MM.1S (cell line): ENCODE results near the gene RHOT2.
A peak's percentile ranks its signal among the peaks of the same experiment; 100 is the strongest.

Source experiments
- EZH2 ChIP-seq: fragments of 300-600 bp; sonication (generic); optimal IDR thresholded peaks from 2 replicates; pipeline ENCODE3; 2017; ENCODE audit warnings: low read depth, mild to moderate bottlenecking, antibody characterized with exemption, low read length, mixed read lengths
- EZH2phosphoT487 ChIP-seq: fragments of 300-600 bp; sonication (generic); IDR thresholded peaks from 2 replicates; pipeline ENCODE4 v1.6.1; 2018; ENCODE audit warnings: antibody characterized with exemption, low read length
- TF ChIP-seq, protein P1 (sequence below): fragments of 300-600 bp; sonication (generic); IDR thresholded peaks from 2 replicates; pipeline ENCODE4 v1.5.1; 2016; ENCODE audit warnings: antibody characterized with exemption, low read length, mixed read lengths

DNA sequence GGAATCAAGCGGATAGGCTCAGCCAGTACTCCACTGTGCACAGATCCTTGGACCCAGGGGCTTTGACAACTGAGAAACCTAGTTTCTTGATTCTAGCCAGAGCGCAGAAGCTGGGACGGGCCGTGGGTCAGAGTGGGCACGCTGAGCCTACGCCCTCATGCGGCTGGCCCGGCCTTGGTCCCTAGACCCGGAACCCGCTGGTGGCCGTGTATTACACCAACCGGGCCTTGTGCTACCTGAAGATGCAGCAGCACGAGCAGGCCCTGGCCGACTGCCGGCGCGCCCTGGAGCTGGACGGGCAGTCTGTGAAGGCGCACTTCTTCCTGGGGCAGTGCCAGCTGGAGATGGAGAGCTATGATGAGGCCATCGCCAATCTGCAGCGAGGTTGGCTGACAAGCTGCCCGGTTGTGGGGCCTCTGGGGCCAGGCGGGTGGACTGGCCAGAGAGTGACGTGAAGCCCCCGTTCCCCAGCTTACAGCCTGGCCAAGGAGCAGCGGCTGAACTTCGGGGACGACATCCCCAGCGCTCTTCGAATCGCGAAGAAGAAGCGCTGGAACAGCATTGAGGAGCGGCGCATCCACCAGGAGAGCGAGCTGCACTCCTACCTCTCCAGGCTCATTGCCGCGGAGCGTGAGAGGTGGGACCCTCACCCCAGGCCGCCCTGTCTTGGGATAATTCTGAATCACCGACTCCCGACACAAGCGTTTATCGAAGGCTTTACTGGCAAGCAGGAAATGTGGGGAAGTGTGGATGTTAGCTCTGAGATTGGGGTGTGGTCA is 13.2 kb downstream of the RHOT2 start:
- TF ChIP-seq, protein P1, sequence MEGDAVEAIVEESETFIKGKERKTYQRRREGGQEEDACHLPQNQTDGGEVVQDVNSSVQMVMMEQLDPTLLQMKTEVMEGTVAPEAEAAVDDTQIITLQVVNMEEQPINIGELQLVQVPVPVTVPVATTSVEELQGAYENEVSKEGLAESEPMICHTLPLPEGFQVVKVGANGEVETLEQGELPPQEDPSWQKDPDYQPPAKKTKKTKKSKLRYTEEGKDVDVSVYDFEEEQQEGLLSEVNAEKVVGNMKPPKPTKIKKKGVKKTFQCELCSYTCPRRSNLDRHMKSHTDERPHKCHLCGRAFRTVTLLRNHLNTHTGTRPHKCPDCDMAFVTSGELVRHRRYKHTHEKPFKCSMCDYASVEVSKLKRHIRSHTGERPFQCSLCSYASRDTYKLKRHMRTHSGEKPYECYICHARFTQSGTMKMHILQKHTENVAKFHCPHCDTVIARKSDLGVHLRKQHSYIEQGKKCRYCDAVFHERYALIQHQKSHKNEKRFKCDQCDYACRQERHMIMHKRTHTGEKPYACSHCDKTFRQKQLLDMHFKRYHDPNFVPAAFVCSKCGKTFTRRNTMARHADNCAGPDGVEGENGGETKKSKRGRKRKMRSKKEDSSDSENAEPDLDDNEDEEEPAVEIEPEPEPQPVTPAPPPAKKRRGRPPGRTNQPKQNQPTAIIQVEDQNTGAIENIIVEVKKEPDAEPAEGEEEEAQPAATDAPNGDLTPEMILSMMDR: peak; percentile 10; the same call in 1 of the 2 replicates
- TF ChIP-seq EZH2 (no peak), EZH2phosphoT487 (no peak)
